SK-N-SH treated with all-trans-retinoic acid at 6 μM for 48 hours (cell line): Measurements from ENCODE around the gene DCLK1.

Experiments
- OSR1 ChIP-seq: fragments of 250-450 bp; sonication (Bioruptor Pico); IDR thresholded peaks from 2 replicates; pipeline ENCODE4 v1.8.0; 2022; ENCODE audit warnings: moderate library complexity, mild to moderate bottlenecking, inconsistent platforms
- PPARA ChIP-seq: fragments of 250-450 bp; sonication (Bioruptor Pico); IDR thresholded peaks from 2 replicates; pipeline ENCODE4 v1.5.0; 2020; ENCODE audit warnings: mild to moderate bottlenecking, borderline replicate concordance
- RARB ChIP-seq: fragments of 250-450 bp; sonication (Bioruptor Pico); IDR thresholded peaks from 2 replicates; pipeline ENCODE4 v1.8.0; 2021; ENCODE audit warnings: mild to moderate bottlenecking, moderate library complexity

DNA sequence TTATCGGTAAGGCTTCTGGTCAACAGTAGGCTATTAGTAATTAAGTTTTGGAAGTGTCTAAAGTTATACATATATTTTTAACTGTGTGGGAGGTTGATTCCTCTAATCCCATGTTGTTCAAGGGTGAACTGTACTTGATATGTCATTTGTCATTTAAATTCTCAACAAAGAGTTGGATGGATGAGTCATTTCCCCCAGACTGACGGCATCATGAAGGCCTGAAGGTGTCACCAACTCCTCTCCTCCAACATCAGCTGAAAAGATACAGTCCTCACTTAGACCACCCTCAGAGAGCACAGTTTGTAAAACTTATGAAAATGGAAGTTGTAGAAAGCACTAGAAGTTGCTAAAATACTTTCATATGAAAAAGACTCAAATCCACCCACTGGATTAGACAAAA, 48.8 kb downstream of the DCLK1 start:
- TF ChIP-seq OSR1, result no peak
- TF ChIP-seq RARB, result no peak
- TF ChIP-seq PPARA (CRISPR knock-in tag), result no peak
